Omental fat pad (tissue), 4 donors: ENCODE measurements around the gene MRPL45. TPM values are rescaled to one million over a fixed set of nuclear protein-coding genes. Genes with fewer than 3 reads are reported as not detected.

ENCODE experiments used
- ATAC-seq: fragments of 150-250 bp; one replicate; pipeline ENCODE4 v1.9.1; 2016; ENCODE audit warnings: mild to moderate bottlenecking, moderate library complexity; ENCODE audit not compliant: low FRiP score
- DNase-seq: peaks from one replicate; pipeline ENCODE4 v3.0.0-alpha.2; 2019; ENCODE audit warnings: low spot score
- total RNA-seq, 4 donors: library from RNA; depleted of rRNA; stranded (reverse); fragments of >200 nt; gene quantifications; one replicate each; pipeline ENCODE4 v1.1.0, GENCODE V29; 2016
- TF ChIP-seq, protein P1 (sequence below), 3 donors: fragments of 450-650 bp; IDR thresholded peaks; one replicate each; pipeline ENCODE4 v1.5.1; 2016 to 2017; ENCODE audit warnings: antibody characterized with exemption in 3 of 3, mild to moderate bottlenecking in 3 of 3, moderate library complexity in 2 of 3

MRPL45 gene
- total RNA-seq, 4 donors from 2014 or later, result 19.1 to 38.4 (median 31.6) TPM

GRCh38 chr17:38330941-38331411, 34.0 kb downstream of the MRPL45 start:
- DNase-seq (no peak), ATAC-seq (no peak)

GRCh38 chr17:38332735-38333134, 35.8 kb downstream of the MRPL45 start:
- TF ChIP-seq, protein P1, sequence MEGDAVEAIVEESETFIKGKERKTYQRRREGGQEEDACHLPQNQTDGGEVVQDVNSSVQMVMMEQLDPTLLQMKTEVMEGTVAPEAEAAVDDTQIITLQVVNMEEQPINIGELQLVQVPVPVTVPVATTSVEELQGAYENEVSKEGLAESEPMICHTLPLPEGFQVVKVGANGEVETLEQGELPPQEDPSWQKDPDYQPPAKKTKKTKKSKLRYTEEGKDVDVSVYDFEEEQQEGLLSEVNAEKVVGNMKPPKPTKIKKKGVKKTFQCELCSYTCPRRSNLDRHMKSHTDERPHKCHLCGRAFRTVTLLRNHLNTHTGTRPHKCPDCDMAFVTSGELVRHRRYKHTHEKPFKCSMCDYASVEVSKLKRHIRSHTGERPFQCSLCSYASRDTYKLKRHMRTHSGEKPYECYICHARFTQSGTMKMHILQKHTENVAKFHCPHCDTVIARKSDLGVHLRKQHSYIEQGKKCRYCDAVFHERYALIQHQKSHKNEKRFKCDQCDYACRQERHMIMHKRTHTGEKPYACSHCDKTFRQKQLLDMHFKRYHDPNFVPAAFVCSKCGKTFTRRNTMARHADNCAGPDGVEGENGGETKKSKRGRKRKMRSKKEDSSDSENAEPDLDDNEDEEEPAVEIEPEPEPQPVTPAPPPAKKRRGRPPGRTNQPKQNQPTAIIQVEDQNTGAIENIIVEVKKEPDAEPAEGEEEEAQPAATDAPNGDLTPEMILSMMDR (IDR thresholded peaks at IDR 0.05), result no peak
- DNase-seq, result no peak
- no peak for ATAC-seq

More at GRCh38 chr17:38330941-38331411, 34.0 kb downstream of the MRPL45 start:
- TF ChIP-seq, protein P1 (IDR thresholded peaks at IDR 0.05), result no peak

DNA sequence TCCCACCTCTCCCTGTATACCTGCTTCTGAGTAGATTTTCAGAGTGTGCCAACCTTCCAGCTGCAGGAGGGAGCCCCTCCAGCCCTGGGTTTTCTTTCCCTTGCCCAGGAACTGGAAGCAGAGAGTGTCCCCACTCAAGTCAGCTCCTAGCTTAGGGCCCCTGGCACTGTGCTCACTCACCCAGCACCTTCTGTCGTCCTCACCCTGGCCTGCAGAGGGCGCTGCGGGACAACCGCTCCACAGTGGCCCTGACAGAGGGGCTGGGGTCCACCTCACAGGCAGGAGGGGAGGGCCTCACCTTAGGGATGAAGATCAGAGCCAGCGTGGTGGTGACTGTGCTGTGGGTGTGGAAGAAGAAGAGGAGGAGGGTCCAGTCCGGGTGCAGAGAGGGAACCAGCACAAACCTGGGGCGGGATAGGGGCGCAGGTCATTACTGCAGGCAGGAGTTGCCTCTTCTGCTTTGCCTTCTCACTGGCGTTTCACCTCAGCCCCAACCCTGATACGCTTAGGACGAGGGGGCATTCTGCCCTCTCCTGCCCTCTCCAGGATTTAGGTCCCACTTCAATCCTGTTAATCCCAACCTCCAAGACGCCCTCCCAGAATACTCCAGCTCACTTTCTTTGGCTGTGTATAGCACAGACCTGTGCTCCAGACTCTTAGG, 36.8 kb downstream of the MRPL45 start:
- no peak for ATAC-seq
- DNase-seq, result no peak
- TF ChIP-seq, protein P1 (IDR thresholded peaks at IDR 0.05), result no peak

- ATAC-seq (no peak), DNase-seq (no peak)
- TF ChIP-seq, protein P1 (IDR thresholded peaks at IDR 0.05), result no peak
These were observed 37.8 kb downstream of the MRPL45 start for GRCh38 chr17:38334480-38335364.

DNA sequence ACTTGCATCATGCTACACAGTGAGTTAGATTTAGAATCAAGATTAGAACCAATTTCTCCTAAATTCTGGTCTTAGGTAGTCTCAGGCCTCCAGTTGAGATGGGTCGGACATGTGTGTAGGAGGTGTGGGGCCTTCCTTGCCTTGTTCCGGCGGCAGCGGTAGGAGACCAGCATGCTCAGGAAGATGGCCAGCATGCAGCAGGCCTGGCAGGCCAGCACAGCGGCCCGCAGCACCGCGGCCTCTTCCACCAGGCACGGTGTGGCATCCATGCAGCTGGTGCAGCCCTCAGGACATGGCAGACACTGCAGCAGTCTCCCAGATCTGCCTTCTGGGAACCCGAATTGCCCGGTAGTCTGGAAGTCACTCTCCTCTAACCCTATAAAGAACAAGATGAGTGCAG, 39.9 kb downstream of the MRPL45 start:
- DNase-seq, result no peak
- ATAC-seq, result no peak
- TF ChIP-seq, protein P1 (IDR thresholded peaks at IDR 0.05), result no peak

- ATAC-seq (no peak), DNase-seq (no peak)
- TF ChIP-seq, protein P1 (IDR thresholded peaks at IDR 0.05), result no peak
These were observed 41.1 kb downstream of the MRPL45 start for GRCh38 chr17:38338053-38338452.
